HepG2 (cell line): Measurements from ENCODE around the gene TBC1D10B. TPM values are rescaled to one million over a fixed set of nuclear protein-coding genes. Genes with fewer than 3 reads are reported as not detected.

Experiments
- CCDC6 ChIP-seq: sonication (generic); formaldehyde crosslinking; IDR thresholded peaks from 2 replicates; pipeline ENCODE4 v1.8.1; 2022; ENCODE audit warnings: mild to moderate bottlenecking, missing genetic modification reagents, moderate library complexity
- CENPBD1 ChIP-seq: sonication (generic); formaldehyde crosslinking; IDR thresholded peaks from 2 replicates; pipeline ENCODE4 v1.8.0; 2022; ENCODE audit warnings: missing genetic modification reagents, low read depth, mild to moderate bottlenecking, borderline replicate concordance
- CENPT ChIP-seq: sonication (generic); formaldehyde crosslinking; IDR thresholded peaks from 2 replicates; pipeline ENCODE4 v1.8.0; 2022; ENCODE audit warnings: low read depth, mild to moderate bottlenecking, moderate library complexity, missing genetic modification reagents
- HOXA5 ChIP-seq: sonication (generic); formaldehyde crosslinking; IDR thresholded peaks from 2 replicates; pipeline ENCODE4 v1.4.0; 2020; ENCODE audit warnings: missing genetic modification reagents
- NFE2L2 ChIP-seq: fragments of 150-350 bp; IDR thresholded peaks from 2 replicates; pipeline ENCODE4 v1.6.1; 2014; ENCODE audit warnings: low read length
- PHF20 ChIP-seq: sonication (generic); formaldehyde crosslinking; IDR thresholded peaks from 2 replicates; pipeline ENCODE4 v1.5.0; 2020; ENCODE audit warnings: mild to moderate bottlenecking, missing genetic modification reagents
- TAF1 ChIP-seq: sonication (generic); formaldehyde crosslinking; IDR thresholded peaks from 2 replicates; pipeline ENCODE4 v1.4.0; 2020; ENCODE audit warnings: missing genetic modification reagents
- ZBTB20 ChIP-seq: sonication (generic); formaldehyde crosslinking; IDR thresholded peaks from 2 replicates; pipeline ENCODE4 v1.8.1; 2023; ENCODE audit warnings: missing genetic modification reagents, low read depth, mild to moderate bottlenecking, borderline replicate concordance
- ZFP36 ChIP-seq: fragments of 150-350 bp; IDR thresholded peaks from 2 replicates; pipeline ENCODE4 v1.6.1; 2018; ENCODE audit warnings: borderline replicate concordance, low read length, low read depth; ENCODE audit not compliant: partially characterized antibody
- ZFP62 ChIP-seq: sonication (generic); formaldehyde crosslinking; IDR thresholded peaks from 2 replicates; pipeline ENCODE4 v1.4.0; 2020; ENCODE audit warnings: missing genetic modification reagents
- ZFX ChIP-seq: sonication (generic); formaldehyde crosslinking; IDR thresholded peaks from 2 replicates; pipeline ENCODE4 v1.4.0; 2020; ENCODE audit warnings: mild to moderate bottlenecking, low read depth, missing genetic modification reagents, moderate library complexity
- ZFY ChIP-seq: sonication (generic); formaldehyde crosslinking; IDR thresholded peaks from 2 replicates; pipeline ENCODE4 v1.4.0; 2020; ENCODE audit warnings: missing genetic modification reagents
- ZNF251 ChIP-seq: sonication (generic); formaldehyde crosslinking; IDR thresholded peaks from 2 replicates; pipeline ENCODE4 v1.9.0; 2021; ENCODE audit warnings: mild to moderate bottlenecking, missing genetic modification reagents
- ZNF317 ChIP-seq: sonication (generic); formaldehyde crosslinking; IDR thresholded peaks from 2 replicates; pipeline ENCODE4 v1.5.0; 2020; ENCODE audit warnings: mild to moderate bottlenecking, missing genetic modification reagents
- ZNF770 ChIP-seq: sonication (generic); formaldehyde crosslinking; IDR thresholded peaks from 2 replicates; pipeline ENCODE4 v1.5.0; 2020; ENCODE audit warnings: mild to moderate bottlenecking, missing genetic modification reagents
- polyA plus RNA-seq, 8 experiments: library from polyadenylated mRNA; depleted of rRNA in 3 of 8; stranded (reverse) in 7 of 8; unstranded in 1 of 8; fragments of >200 nt; fragmentation: Illumina TruSeq in 4 of 8; extraction: Trizol in 4 of 8; gene quantifications; 2 replicates each; pipeline versions ENCODE4 v1.2.1 to v1.2.3, GENCODE V29; 2011 to 2016; ENCODE audit warnings: low read depth in 4 of 8, missing spikeins in 1 of 8, mixed read lengths in 1 of 8; ENCODE audit not compliant: insufficient read depth in 1 of 8
- total RNA-seq, 5 experiments: library from RNA; depleted of rRNA; stranded (reverse); fragments of >200 nt; fragmentation: Illumina TruSeq; extraction: Trizol; gene quantifications; 2 replicates each; pipeline ENCODE4 v1.2.3, GENCODE V29; 2016; ENCODE audit warnings: low read depth in 1 of 5
- TF ChIP-seq, protein P1 (sequence below): sonication (generic); formaldehyde crosslinking; IDR thresholded peaks from 2 replicates; pipeline ENCODE4 v1.5.1; 2020; ENCODE audit warnings: mild to moderate bottlenecking, moderate library complexity, missing genetic modification reagents
- TF ChIP-seq, protein P2 (sequence below): sonication (generic); formaldehyde crosslinking; conservative IDR thresholded peaks from 2 replicates; pipeline ENCODE4 v1.4.0; 2020; ENCODE audit warnings: mild to moderate bottlenecking, missing genetic modification reagents, moderate library complexity
- TF ChIP-seq, protein P3 (sequence below): sonication (generic); formaldehyde crosslinking; IDR thresholded peaks from 2 replicates; pipeline ENCODE4 v1.5.0; 2020; ENCODE audit warnings: missing genetic modification reagents

Gene TBC1D10B
- total and polyA plus RNA-seq, 2 of the 13 experiments (the other 11 are each of a cell fraction or from before 2014, with no cell fraction given): 15.7 to 24.8 TPM

- TF ChIP-seq, protein P1, sequence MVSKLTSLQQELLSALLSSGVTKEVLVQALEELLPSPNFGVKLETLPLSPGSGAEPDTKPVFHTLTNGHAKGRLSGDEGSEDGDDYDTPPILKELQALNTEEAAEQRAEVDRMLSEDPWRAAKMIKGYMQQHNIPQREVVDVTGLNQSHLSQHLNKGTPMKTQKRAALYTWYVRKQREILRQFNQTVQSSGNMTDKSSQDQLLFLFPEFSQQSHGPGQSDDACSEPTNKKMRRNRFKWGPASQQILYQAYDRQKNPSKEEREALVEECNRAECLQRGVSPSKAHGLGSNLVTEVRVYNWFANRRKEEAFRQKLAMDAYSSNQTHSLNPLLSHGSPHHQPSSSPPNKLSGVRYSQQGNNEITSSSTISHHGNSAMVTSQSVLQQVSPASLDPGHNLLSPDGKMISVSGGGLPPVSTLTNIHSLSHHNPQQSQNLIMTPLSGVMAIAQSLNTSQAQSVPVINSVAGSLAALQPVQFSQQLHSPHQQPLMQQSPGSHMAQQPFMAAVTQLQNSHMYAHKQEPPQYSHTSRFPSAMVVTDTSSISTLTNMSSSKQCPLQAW (CRISPR knock-in tag): no peak; the same call in 1 of the 2 replicates
- TF ChIP-seq TAF1 (CRISPR knock-in tag): peak; percentile 95
- TF ChIP-seq PHF20 (CRISPR knock-in tag): peak; percentile 64; the same call in 1 of the 2 replicates
- TF ChIP-seq CENPT (CRISPR knock-in tag): 0 out of 2 replicates have a peak, but pooled peaks have one; percentile 55
- peak; percentile 93; the same call in 1 of the 2 replicates for TF ChIP-seq ZNF251 (CRISPR knock-in tag)
- peak; percentile 99 for TF ChIP-seq ZFX (CRISPR knock-in tag)
- TF ChIP-seq, protein P2, sequence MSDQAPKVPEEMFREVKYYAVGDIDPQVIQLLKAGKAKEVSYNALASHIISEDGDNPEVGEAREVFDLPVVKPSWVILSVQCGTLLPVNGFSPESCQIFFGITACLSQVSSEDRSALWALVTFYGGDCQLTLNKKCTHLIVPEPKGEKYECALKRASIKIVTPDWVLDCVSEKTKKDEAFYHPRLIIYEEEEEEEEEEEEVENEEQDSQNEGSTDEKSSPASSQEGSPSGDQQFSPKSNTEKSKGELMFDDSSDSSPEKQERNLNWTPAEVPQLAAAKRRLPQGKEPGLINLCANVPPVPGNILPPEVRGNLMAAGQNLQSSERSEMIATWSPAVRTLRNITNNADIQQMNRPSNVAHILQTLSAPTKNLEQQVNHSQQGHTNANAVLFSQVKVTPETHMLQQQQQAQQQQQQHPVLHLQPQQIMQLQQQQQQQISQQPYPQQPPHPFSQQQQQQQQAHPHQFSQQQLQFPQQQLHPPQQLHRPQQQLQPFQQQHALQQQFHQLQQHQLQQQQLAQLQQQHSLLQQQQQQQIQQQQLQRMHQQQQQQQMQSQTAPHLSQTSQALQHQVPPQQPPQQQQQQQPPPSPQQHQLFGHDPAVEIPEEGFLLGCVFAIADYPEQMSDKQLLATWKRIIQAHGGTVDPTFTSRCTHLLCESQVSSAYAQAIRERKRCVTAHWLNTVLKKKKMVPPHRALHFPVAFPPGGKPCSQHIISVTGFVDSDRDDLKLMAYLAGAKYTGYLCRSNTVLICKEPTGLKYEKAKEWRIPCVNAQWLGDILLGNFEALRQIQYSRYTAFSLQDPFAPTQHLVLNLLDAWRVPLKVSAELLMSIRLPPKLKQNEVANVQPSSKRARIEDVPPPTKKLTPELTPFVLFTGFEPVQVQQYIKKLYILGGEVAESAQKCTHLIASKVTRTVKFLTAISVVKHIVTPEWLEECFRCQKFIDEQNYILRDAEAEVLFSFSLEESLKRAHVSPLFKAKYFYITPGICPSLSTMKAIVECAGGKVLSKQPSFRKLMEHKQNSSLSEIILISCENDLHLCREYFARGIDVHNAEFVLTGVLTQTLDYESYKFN (CRISPR knock-in tag): peak; percentile 68
- TF ChIP-seq ZFP62: no peak
- TF ChIP-seq, protein P3, sequence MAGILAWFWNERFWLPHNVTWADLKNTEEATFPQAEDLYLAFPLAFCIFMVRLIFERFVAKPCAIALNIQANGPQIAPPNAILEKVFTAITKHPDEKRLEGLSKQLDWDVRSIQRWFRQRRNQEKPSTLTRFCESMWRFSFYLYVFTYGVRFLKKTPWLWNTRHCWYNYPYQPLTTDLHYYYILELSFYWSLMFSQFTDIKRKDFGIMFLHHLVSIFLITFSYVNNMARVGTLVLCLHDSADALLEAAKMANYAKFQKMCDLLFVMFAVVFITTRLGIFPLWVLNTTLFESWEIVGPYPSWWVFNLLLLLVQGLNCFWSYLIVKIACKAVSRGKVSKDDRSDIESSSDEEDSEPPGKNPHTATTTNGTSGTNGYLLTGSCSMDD (CRISPR knock-in tag): no peak
- peak; percentile 98 for TF ChIP-seq ZFY (CRISPR knock-in tag)
- TF ChIP-seq CENPBD1 (CRISPR knock-in tag): no peak; the same call in 1 of the 2 replicates
- TF ChIP-seq ZNF317 (CRISPR knock-in tag): peak; percentile 67
- peak; percentile 49; the same call in 1 of the 2 replicates for TF ChIP-seq ZNF770 (CRISPR knock-in tag)
- TF ChIP-seq ZBTB20 (CRISPR knock-in tag): peak; percentile 55; the same call in 1 of the 2 replicates
- TF ChIP-seq HOXA5 (CRISPR knock-in tag): no peak
- TF ChIP-seq NFE2L2: no peak
- TF ChIP-seq ZFP36: no peak
- TF ChIP-seq CCDC6 (CRISPR knock-in tag): 0 out of 2 replicates have a peak, but pooled peaks have one; percentile 78
Observed at GRCh38 chr16:30378236-30379157, 8.2 kb upstream of the TBC1D10B start (continued).
